22Rv1 (cell line): ENCODE measurements around the gene BCHE.

ENCODE experiments used
- H3K27ac ChIP-seq: fragments of 450-650 bp; 2 replicates; pipeline ENCODE4 v1.5.1; 2017
- ZFX ChIP-seq: fragments of 450-650 bp; IDR thresholded peaks from 2 replicates; pipeline ENCODE4 v1.6.1; 2017; ENCODE audit warnings: antibody characterized with exemption, borderline replicate concordance
- TF ChIP-seq, protein P1 (sequence below): fragments of 450-650 bp; IDR thresholded peaks from 2 replicates; pipeline ENCODE4 v1.5.1; 2017; ENCODE audit warnings: mild to moderate bottlenecking

BCHE gene

GRCh38 chr3:165846056-165846455, 8.8 kb upstream of the BCHE start:
- H3K27ac ChIP-seq = no peak overlapping the region
- TF ChIP-seq ZFX = no peak
- TF ChIP-seq, protein P1, sequence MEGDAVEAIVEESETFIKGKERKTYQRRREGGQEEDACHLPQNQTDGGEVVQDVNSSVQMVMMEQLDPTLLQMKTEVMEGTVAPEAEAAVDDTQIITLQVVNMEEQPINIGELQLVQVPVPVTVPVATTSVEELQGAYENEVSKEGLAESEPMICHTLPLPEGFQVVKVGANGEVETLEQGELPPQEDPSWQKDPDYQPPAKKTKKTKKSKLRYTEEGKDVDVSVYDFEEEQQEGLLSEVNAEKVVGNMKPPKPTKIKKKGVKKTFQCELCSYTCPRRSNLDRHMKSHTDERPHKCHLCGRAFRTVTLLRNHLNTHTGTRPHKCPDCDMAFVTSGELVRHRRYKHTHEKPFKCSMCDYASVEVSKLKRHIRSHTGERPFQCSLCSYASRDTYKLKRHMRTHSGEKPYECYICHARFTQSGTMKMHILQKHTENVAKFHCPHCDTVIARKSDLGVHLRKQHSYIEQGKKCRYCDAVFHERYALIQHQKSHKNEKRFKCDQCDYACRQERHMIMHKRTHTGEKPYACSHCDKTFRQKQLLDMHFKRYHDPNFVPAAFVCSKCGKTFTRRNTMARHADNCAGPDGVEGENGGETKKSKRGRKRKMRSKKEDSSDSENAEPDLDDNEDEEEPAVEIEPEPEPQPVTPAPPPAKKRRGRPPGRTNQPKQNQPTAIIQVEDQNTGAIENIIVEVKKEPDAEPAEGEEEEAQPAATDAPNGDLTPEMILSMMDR = no peak

- H3K27ac ChIP-seq = peak overlapping the region; percentile 27
- no peak for TF ChIP-seq ZFX
- TF ChIP-seq, protein P1 = no peak
Observed at GRCh38 chr3:165839296-165840076, 2.3 kb upstream of the BCHE start.

- peak overlapping the region; percentile 48; the same call in 1 of the 2 replicates for H3K27ac ChIP-seq
- no peak for TF ChIP-seq ZFX
- TF ChIP-seq, protein P1 = no peak
Observed at GRCh38 chr3:165837801-165838200, 578 bp upstream of the BCHE start.

- no peak overlapping the region for H3K27ac ChIP-seq
- TF ChIP-seq, protein P1 = no peak
- TF ChIP-seq ZFX = no peak
Observed at GRCh38 chr3:165835431-165835830, 1.8 kb downstream of the BCHE start.

DNA sequence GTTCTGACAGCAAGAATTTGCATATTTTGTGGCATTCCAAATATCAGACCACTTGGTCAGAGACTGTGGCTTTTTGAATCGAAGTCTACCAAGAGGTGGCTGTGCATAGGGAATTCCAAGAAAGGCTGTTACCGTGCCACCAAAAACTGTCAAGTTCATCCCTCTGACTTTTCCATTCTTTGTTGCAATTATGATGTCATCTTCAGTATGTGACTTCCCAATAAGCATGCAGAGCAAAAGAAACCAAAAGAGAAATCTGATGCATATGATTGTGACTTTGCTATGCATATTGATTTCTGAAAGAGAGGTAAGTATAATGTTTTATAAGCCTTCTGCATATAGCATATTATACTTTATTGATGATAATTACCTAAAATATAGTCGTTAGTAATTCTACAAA, 6.5 kb downstream of the BCHE start:
- TF ChIP-seq, protein P1 = no peak
- TF ChIP-seq ZFX = no peak
- no peak overlapping the region for H3K27ac ChIP-seq

DNA sequence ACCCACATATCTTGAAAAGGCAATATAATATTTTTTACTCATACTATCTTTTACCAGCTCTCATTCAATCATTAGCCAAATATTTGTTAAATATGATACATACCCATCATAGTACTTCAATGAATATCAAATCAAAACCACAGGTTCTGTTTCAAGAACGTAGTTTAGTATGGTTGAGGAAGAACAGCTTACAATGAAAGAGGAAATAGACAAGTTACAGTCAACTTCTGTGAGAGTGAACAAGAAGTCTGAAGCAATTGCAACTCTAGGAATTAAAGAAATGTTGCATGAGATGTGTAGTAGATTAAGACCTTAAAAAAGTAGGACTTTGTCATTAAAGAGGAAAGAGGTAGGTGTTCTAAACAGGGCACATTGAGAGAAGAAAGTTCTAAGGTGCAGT, 9.3 kb downstream of the BCHE start:
- H3K27ac ChIP-seq = no peak overlapping the region
- no peak for TF ChIP-seq ZFX
- TF ChIP-seq, protein P1 = no peak

DNA sequence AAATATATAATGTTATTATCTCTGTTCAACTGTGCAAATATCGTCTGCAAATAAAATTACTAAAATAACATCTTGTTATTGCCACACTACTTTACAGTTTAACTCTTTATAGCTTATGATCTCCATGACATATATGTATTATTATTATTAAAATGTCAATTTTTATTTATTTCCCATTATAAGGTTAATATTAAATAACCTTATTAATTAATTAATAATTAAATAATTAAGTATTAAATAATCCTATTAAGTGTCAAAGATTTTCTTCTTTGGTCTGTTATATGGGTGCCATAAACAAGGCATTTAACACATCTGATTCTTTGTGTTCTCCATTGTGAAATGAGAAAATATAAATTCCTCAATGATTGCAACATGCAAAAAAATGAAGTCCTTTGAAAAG, 10.0 kb downstream of the BCHE start:
- H3K27ac ChIP-seq = no peak overlapping the region
- TF ChIP-seq ZFX = no peak
- TF ChIP-seq, protein P1 = no peak
